ENCODE data around the gene NT5C3B. TPM values are rescaled to one million over a fixed set of nuclear protein-coding genes. Genes with fewer than 3 reads are reported as not detected.
"Not testable (repeated sequence)": the region's sequence is repeated elsewhere in the genome, so short reads cannot be mapped to it uniquely, and the experiment has no call there.

The NT5C3B gene
- total and polyA plus RNA-seq, 5 experiments from 2014 or later = 38.4 to 64.7 (median 51.3) TPM

DNA sequence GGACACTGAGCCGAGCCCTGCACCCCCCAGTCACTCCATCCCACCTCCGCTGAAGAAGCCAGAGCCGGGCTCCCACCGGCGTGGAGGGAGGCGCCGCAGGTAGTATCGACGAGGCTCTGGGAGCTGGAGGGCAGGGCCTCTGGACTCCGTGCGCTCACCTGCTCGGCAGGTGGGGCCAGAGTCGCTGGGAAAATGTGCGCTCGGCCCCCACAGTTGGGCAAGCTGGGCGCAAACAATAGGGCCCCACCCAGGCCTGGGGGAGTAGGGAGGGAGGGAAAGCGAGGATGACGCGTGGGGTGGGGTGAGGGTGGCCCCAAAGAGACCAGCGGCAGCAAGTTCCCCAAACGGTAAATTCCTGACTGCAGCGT lies 50.2 kb downstream of the NT5C3B start:
- Mint-ChIP-seq H3K27me3 (peaks cover 5 to 34% (median 14%) of the 10 kb centered on the region in 5 donors), H3K4me1 (peaks cover 10 to 55% (median 45%) of the 10 kb centered on the region in 4 donors), H3K27ac (peak overlapping the region in 3 of 10 donors; percentile 29 to 43 (median 35)), H3K36me3 (no peaks in the 10 kb centered on the region), H3K4me3 (peak overlapping the region; percentile 53 to 80 (median 74)), H3K9me3 (no peaks in the 10 kb centered on the region)
- DNase-seq = peak in 2 of 10 donors; percentile 4 to 15
- POLR2A ChIA-PET = interaction anchor here (1.2 to 1.8 kb wide), 3 partner anchors 13 to 97 kb away, joined by 3 to 15 read pairs (median 4); partner anchors contain the start of gene EIF1
- peak in 1 of 2 donors; percentile 9 for ATAC-seq

DNA sequence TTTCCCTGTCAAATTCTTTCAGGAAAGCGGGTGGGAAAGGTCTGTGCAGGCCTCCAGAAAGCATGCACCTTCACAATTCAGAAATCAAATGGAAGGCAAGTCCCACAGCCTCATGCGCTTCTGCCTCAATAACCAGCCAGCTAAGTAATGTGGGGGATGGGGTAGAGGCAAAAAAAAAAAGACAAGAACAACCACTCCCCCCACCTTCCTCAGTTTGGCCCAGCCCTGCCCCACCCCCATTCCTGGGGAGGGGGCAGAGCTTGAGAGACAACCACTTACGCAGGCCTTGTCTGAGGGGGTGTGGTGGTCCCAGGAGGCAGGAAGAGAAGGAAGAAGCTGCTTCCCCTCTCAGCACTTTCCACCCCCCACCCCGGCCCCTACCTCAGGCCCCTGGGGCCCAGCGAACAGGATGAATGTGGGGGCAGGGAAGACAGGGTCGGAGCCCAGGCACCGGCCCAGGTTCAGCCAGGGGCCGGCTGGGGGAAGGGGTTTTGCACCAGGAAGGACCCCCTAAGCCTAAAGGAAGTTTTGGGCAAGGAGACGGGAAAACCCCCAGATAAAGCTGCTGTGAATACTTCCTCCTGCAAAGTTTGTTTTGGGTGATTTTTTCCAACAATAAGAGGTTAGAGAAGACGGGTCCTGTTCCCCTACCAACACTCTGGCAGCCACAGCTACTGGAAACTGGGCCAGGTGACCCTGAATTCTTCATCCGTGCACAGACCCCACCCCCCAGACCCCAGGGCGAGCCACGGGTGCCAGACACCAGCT lies 50.8 kb downstream of the NT5C3B start:
- POLR2A ChIA-PET = interaction anchor here (1.2 to 1.8 kb wide), 3 partner anchors 14 to 96 kb away, joined by 3 to 15 read pairs (median 4); partner anchors contain the start of gene EIF1
- H3K4me3 Mint-ChIP-seq = peak overlapping the region; percentile 53 to 80 (median 74)
- peak overlapping the region in 4 of 10 donors; percentile 27 to 43 (median 32) for H3K27ac Mint-ChIP-seq
- H3K36me3 Mint-ChIP-seq = no peaks in the 10 kb centered on the region
- ATAC-seq = no peak
- peaks cover 5 to 35% (median 14%) of the 10 kb centered on the region in 5 donors for H3K27me3 Mint-ChIP-seq
- peaks cover 7 to 51% (median 40%) of the 10 kb centered on the region in 4 donors for H3K4me1 Mint-ChIP-seq
- H3K9me3 Mint-ChIP-seq = no peaks in the 10 kb centered on the region
- DNase-seq = peak in 1 of 10 donors; percentile 19

DNA sequence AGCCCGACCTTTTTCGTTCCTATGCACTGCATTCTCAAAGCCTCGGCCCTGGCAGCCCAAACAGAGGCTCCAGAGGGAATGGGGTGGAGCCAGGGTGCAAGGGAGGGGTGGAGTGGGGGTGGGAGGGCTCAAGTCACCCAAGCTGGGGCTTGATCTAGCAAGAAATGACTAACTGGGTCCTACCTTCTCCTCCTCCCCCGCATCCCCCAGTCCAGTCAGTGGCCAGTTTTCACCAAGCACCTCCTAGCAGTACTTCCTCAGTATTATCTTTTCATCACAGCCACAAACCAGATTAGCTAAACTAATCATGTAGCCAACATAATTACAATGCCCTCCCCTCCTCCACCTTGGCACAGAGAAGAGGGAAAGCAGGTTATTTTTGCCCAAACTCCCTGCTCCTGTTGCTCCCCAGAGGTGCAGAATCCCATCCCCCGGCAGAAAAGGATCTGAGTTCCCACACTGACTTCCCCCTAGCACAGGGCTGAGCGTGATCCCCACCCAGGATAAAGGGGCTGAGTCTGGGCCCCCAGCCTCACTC lies 51.8 kb downstream of the NT5C3B start:
- POLR2A ChIA-PET = no interaction called here
- Mint-ChIP-seq H3K27me3 (peaks cover 5 to 35% (median 14%) of the 10 kb centered on the region in 5 donors), H3K9me3 (no peaks in the 10 kb centered on the region), H3K27ac (peak overlapping the region in 1 of 10 donors; percentile 7), H3K4me1 (peaks cover 7 to 51% (median 38%) of the 10 kb centered on the region in 4 donors), H3K4me3 (peak overlapping the region in 4 of 10 donors; percentile 22 to 71 (median 40)), H3K36me3 (no peaks in the 10 kb centered on the region)
- ATAC-seq = no peak
- DNase-seq = no peak

DNA sequence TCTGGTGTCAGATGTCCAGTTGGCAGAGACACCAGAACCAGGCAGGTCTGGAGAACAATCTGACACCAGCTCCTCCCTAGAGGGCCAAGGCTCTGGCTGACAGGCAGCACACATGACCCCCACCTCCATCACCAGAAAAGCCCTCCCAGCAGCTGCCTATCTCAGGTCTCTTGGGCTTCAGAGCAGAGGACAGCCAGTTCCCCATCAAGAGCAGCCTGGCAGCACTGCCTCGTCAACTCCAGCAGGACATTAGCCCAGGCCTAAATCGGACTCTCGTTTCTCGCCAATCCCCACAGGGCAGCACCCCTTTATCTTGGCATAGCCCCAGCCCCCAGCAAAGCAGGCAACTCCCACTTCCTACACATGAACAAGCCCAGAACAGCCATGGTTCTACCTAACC lies 53.9 kb downstream of the NT5C3B start:
- ATAC-seq (no peak), DNase-seq (no peak)
- H3K27me3 Mint-ChIP-seq = peaks cover 5 to 36% (median 14%) of the 10 kb centered on the region in 5 donors
- POLR2A ChIA-PET = no interaction called here
- H3K4me3 Mint-ChIP-seq = peak overlapping the region in 2 of 10 donors; percentile 30 to 50
- peak overlapping the region in 1 of 10 donors; percentile 25 for H3K27ac Mint-ChIP-seq
- H3K36me3 Mint-ChIP-seq = no peaks in the 10 kb centered on the region
- H3K4me1 Mint-ChIP-seq = peaks cover 4 to 42% (median 19%) of the 10 kb centered on the region in 4 donors
- no peaks in the 10 kb centered on the region for H3K9me3 Mint-ChIP-seq

DNA sequence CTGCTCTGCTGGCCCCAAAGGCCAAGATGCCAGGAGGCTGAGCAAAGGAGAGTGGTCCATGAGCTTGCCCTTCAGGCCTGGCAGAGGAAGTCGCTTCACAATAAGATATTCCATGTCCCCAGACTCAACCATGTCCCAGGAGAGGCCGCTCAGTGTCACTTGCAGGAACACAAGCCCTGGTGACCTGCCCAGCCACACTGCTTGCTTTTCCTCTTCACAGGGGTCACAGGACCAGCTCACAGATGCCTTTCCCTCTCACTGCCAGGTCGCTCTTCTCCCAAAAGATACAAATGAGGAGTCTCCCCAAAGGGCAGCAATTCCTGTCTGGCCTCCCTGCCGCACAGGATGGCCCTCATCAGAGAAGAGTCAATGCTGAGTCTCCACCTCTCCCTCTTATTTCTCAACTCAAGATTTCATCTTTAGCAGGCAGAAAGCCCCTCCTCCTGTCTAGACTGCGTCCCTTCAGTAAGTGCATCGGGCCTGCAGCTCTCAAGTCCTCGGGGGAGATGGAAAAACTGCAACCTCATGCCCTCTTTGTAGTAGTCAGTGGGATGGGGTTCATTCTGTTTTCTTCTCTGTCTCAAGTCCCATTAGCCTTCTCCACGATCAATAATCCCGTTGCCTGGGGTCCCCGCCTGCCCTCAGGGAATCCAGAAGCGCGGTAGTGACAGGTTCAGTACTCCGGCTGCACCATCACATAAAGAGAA lies 54.5 kb downstream of the NT5C3B start:
- Mint-ChIP-seq H3K36me3 (no peaks in the 10 kb centered on the region), H3K4me3 (peak overlapping the region in 1 of 10 donors; percentile 50), H3K4me1 (peaks cover 2 to 36% (median 14%) of the 10 kb centered on the region in 4 donors), H3K9me3 (no peaks in the 10 kb centered on the region), H3K27ac (peak overlapping the region in 1 of 10 donors; percentile 25), H3K27me3 (peaks cover 5 to 34% (median 14%) of the 10 kb centered on the region in 5 donors)
- ATAC-seq (no peak), DNase-seq (no peak)
- POLR2A ChIA-PET = no interaction called here

DNA sequence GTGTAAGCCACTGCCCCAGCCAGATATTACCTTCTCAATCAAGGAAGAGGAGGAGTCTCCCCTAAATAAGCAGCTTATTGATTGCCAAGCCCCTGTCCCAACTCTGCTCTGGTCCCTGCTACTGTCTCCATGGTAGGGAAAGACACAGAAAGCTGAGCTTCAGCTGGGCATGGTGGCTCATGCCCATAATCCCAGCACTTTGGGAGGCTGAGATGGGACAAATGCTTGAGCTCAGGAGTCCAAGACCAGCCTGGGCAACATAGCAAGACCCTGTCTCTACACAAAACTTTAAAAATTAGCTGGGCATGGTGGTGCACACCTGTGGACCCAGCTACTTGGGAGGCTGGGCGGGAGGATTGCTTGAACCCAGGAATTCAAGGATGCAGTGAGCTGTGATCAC lies 56.1 kb downstream of the NT5C3B start:
- ATAC-seq = no peak
- Mint-ChIP-seq H3K9me3 (no peaks in the 10 kb centered on the region), H3K27ac (no peak overlapping the region), H3K4me1 (peaks cover 2 to 31% (median 6%) of the 10 kb centered on the region in 4 donors), H3K36me3 (no peaks in the 10 kb centered on the region), H3K4me3 (no peak overlapping the region), H3K27me3 (peaks cover 5 to 32% (median 14%) of the 10 kb centered on the region in 5 donors)
- DNase-seq = no peak
- POLR2A ChIA-PET = no interaction called here

DNA sequence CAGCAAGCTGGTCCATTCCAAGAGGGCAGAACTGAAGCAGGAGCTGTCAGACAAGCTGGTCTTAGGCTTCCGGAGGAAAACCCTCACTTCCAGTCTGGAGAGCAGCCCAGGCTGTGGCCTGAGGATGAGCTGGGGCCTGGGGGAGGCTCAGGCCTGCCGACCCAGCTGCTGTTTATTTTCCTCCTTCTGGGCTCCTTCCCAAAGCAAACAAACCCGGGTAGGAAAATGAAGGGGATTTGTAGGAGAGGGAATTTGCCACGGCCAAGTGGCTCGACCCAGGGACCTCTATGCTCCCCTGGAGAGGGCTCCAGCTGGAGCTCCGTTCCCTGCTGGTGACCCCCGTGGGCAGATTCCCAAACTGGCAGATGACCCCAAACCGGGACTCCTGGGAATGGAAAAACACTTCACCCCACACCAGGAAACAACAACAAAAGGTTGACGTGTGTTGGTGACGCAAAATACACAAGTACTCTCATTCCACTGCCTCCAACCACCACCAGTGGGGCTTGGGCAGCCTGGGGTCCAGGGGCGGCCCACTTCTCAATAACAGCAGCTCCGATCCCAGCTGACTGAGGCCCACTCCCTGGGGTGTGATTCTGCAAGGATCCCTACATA lies 58.4 kb downstream of the NT5C3B start:
- H3K4me3 Mint-ChIP-seq = no peak overlapping the region
- H3K4me1 Mint-ChIP-seq = peaks cover 0 to 14% (median under 1%) of the 10 kb centered on the region in 4 donors
- no peaks in the 10 kb centered on the region for H3K9me3 Mint-ChIP-seq
- H3K27ac Mint-ChIP-seq = no peak overlapping the region
- POLR2A ChIA-PET = interaction anchor here (0.6 to 1.1 kb wide), 2 partner anchors 9 to 827 kb away, joined by 3 to 4 read pairs; partner anchors contain the start of gene JUP
- no peak for ATAC-seq
- peaks cover 0 to 14% (median 10%) of the 10 kb centered on the region in 5 donors for H3K27me3 Mint-ChIP-seq
- H3K36me3 Mint-ChIP-seq = no peaks in the 10 kb centered on the region
- DNase-seq = no peak

DNA sequence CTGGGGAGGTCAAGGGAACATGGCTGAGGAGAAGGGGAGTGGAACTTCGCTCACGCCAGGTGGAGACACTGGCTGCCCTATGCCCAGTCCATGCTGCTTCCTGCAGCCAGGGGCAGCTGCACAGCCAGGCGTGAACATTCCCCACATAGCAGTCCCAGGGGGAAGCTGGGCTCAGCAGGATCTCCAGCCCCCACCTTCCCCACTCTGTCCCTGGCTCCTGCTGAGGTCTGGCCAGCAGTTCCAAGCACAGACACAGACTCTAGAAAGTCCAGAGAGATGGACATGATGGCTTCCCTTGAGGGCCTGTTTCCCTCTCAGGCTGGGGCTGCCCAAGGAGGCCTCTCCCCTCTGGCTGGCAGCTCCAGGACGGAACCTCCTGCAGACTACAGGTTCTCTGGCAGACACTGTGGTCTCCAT lies 58.9 kb downstream of the NT5C3B start:
- POLR2A ChIA-PET = interaction anchor here (1.1 kb wide), 1 partner anchor 10 kb away, joined by 4 read pairs; the partner anchor contains the start of gene JUP
- H3K27ac Mint-ChIP-seq = no peak overlapping the region
- H3K27me3 Mint-ChIP-seq = peaks cover 0 to 10% (median 4%) of the 10 kb centered on the region in 5 donors
- ATAC-seq (no peak), DNase-seq (no peak)
- no peaks in the 10 kb centered on the region for H3K36me3 Mint-ChIP-seq
- H3K4me3 Mint-ChIP-seq = no peak overlapping the region
- H3K4me1 Mint-ChIP-seq = peaks cover 0 to 10% (median under 1%) of the 10 kb centered on the region in 4 donors
- no peaks in the 10 kb centered on the region for H3K9me3 Mint-ChIP-seq

DNA sequence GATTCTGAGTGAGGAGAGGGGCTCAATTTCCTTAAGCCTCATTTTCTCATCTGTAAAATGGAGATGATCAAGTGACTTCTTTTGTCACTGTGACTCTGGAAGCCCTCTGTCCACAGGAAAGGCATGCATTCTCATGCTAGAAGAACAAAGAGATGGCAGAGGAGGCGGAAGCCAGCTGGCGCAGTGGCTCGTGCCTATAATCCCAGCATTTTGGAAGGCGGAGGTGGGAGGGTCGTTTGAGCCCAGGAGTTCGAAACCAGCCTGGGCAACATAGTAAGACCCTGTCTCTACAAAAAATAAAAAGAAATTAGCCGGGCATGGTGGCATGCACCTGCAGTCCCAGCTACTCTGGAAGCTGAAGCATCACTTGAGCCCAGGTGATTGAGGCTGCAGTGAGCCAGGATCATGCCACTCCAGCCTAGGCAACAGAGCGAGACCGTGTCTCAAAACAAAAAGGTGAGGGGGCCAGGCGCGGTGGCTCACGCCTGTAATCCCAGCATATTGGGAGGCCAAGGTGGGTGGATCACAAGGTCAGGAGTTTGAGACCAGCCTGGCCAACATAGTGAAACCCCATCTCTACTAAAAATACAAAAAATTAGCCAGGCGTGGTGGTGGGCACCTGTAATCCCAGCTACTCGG lies 59.7 kb downstream of the NT5C3B start:
- H3K9me3 Mint-ChIP-seq, H3K4me3 Mint-ChIP-seq, H3K4me1 Mint-ChIP-seq, H3K27me3 Mint-ChIP-seq, H3K36me3 Mint-ChIP-seq, POLR2A ChIA-PET, H3K27ac Mint-ChIP-seq, ATAC-seq, DNase-seq: not testable (repeated sequence)

DNA sequence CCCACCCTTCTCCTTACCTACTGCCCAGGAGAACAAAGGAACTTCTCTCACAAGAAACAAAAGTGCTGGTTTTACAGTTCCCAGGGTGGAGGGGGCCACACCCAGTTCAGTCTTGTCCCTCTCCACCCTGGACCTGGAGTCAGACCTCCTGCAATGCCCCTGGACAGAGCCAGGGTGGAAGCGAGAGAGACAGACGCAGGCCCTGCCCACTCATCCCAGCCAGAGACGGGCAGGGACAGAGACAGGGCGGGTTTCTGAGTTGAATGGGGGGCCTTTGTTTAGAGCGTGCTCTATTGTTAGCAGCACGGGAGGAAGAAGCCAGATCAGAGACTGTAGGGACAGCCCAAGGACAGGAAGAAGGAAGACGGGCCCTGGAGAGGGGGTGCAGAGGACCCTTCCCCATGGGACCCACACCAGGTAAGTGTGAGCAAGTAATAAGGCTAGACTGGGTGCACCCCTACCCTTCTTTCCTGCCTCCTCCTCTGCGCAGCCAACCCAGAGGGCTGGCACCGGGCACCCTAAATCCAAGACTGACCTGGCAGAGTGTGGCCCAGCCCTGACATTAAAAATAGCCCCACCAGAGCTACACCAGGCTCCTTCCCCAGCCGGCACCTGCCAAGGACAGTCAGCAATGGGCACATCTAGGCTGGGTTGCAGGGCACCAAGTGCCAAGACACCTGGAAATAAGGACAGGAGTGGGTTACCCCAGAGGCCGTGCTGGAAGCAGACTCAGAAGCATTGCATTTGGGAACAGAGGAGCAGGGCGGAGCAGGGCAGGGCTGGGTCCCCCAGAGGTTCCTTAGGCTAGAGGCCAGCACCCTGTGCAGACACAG lies 60.4 kb downstream of the NT5C3B start:
- Mint-ChIP-seq H3K36me3 (no peaks in the 10 kb centered on the region), H3K27ac (peak overlapping the region in 2 of 10 donors; percentile 32 to 45), H3K9me3 (no peaks in the 10 kb centered on the region), H3K4me1 (peaks cover 4 to 8% (median 6%) of the 10 kb centered on the region in 4 donors), H3K27me3 (peaks cover 0 to 6% (median 0%) of the 10 kb centered on the region in 5 donors), H3K4me3 (no peak overlapping the region)
- ATAC-seq (no peak), DNase-seq (no peak)
- POLR2A ChIA-PET = interaction anchor here (0.7 kb wide), 1 partner anchor 925 kb away, joined by 4 read pairs; no protein-coding TSS in a partner anchor
